WTC11 (cell line): ENCODE results near the gene ZNF665. TPM values are rescaled to one million over a fixed set of nuclear protein-coding genes. Genes with fewer than 3 reads are reported as not detected.

Source experiments
- ATAC-seq: fragments of 200-7000 bp; cut with Tn5 transposase; 2 replicates; pipeline ENCODE4 v1.10.0; 2021; ENCODE audit warnings: mild to moderate bottlenecking, moderate library complexity
- Bru-seq: library from RNA; stranded (reverse); fragments of 400-500 nt; gene quantifications from one replicate; lab custom pipeline; 2021; lab: Mats Ljungman, UMichigan
- CTCF ChIA-PET: fragments of 300-600 bp; sonication (Branson Sonifier 250); formaldehyde crosslinking; loops from one replicate; lab custom pipeline; 2021; ENCODE audit warnings: antibody characterized with exemption; lab: Charles Lee
- POLR2A ChIA-PET: fragments of 350-600 bp; sonication (Branson Sonifier 250); formaldehyde crosslinking; loops from one replicate; lab custom pipeline; 2021; ENCODE audit warnings: antibody characterized with exemption; lab: Charles Lee
- DNase-seq: peaks from one replicate; pipeline ENCODE4 v3.0.0; 2021; ENCODE audit warnings: low spot score
- H3K27ac Mint-ChIP-seq: 2 replicates; pipeline ENCODE4 v1.8.0; 2021; ENCODE audit warnings: mixed read lengths
- H3K27me3 Mint-ChIP-seq: 2 replicates; pipeline ENCODE4 v1.8.0; 2021; ENCODE audit warnings: low read depth, mild to moderate bottlenecking, moderate library complexity, mixed read lengths
- H3K36me3 Mint-ChIP-seq: 2 replicates; pipeline ENCODE4 v1.8.0; 2021; ENCODE audit warnings: mixed read lengths
- H3K4me1 Mint-ChIP-seq: 2 replicates; pipeline ENCODE4 v1.8.0; 2022; ENCODE audit warnings: mixed read lengths
- H3K4me3 Mint-ChIP-seq: 2 replicates; pipeline ENCODE4 v1.8.0; 2021; ENCODE audit warnings: mild to moderate bottlenecking, moderate library complexity, mixed read lengths
- H3K9me3 Mint-ChIP-seq: 2 replicates; pipeline ENCODE4 v1.8.0; 2021; ENCODE audit warnings: mixed read lengths
- ELF4 ChIP-seq: sonication (generic); formaldehyde crosslinking; IDR thresholded peaks from 2 replicates; pipeline ENCODE4 v1.8.1; 2022; ENCODE audit warnings: low read depth, mild to moderate bottlenecking, moderate library complexity, missing genetic modification reagents
- FOXK1 ChIP-seq: sonication (generic); formaldehyde crosslinking; IDR thresholded peaks from 2 replicates; pipeline ENCODE4 v1.8.0; 2022; ENCODE audit warnings: mild to moderate bottlenecking, moderate library complexity, missing genetic modification reagents
- FOXP1 ChIP-seq: sonication (generic); formaldehyde crosslinking; IDR thresholded peaks from 2 replicates; pipeline ENCODE4 v1.8.0; 2022; ENCODE audit warnings: missing genetic modification reagents, mild to moderate bottlenecking, moderate library complexity, borderline replicate concordance
- NFATC4 ChIP-seq: fragments of 250-450 bp; sonication (Bioruptor Pico); IDR thresholded peaks from 2 replicates; pipeline ENCODE4 v1.9.0; 2021; ENCODE audit warnings: mild to moderate bottlenecking
- NR2C2 ChIP-seq: sonication (generic); formaldehyde crosslinking; IDR thresholded peaks from 2 replicates; pipeline ENCODE4 v1.8.0; 2022; ENCODE audit warnings: mild to moderate bottlenecking, missing genetic modification reagents
- RORB ChIP-seq: fragments of 250-450 bp; sonication (Bioruptor Pico); IDR thresholded peaks from 2 replicates; pipeline ENCODE4 v1.9.0; 2021; ENCODE audit warnings: mild to moderate bottlenecking
- SMAD3 ChIP-seq: sonication (generic); formaldehyde crosslinking; IDR thresholded peaks from 2 replicates; pipeline ENCODE4 v1.8.0; 2022; ENCODE audit warnings: missing genetic modification reagents, mild to moderate bottlenecking, borderline replicate concordance
- SP1 ChIP-seq: sonication (generic); formaldehyde crosslinking; conservative IDR thresholded peaks from 2 replicates; pipeline ENCODE4 v1.8.1; 2022; ENCODE audit warnings: missing genetic modification reagents
- ZBTB21 ChIP-seq: sonication (generic); formaldehyde crosslinking; IDR thresholded peaks from 2 replicates; pipeline ENCODE4 v1.8.1; 2023; ENCODE audit warnings: mild to moderate bottlenecking, missing genetic modification reagents, borderline replicate concordance
- ZNF138 ChIP-seq: sonication (generic); formaldehyde crosslinking; conservative IDR thresholded peaks from 2 replicates; pipeline ENCODE4 v1.8.1; 2022; ENCODE audit warnings: mild to moderate bottlenecking, moderate library complexity, missing genetic modification reagents
- ZNF416 ChIP-seq: fragments of 250-450 bp; sonication (Bioruptor Pico); IDR thresholded peaks from 2 replicates; pipeline ENCODE4 v1.9.0; 2021; ENCODE audit warnings: mild to moderate bottlenecking, inconsistent platforms
- ZNF423 ChIP-seq: fragments of 250-450 bp; sonication (Bioruptor Pico); IDR thresholded peaks from 2 replicates; pipeline ENCODE4 v2.1.2; 2022; ENCODE audit warnings: mild to moderate bottlenecking, moderate library complexity
- long read RNA-seq, 3 experiments: library from RNA in 1 of 3; library from capped mRNA in 1 of 3; library from polyadenylated mRNA in 1 of 3; unstranded in 2 of 3; stranded (forward) in 1 of 3; transcript quantifications; one replicate each; pipeline ENCODE4 v2.0.0, GENCODE V29; 2021
- total RNA-seq: library from RNA; stranded (reverse); gene quantifications from 3 replicates; pipeline ENCODE4 v1.2.3, GENCODE V29; 2021
- TF ChIP-seq, protein P1 (sequence below): sonication (generic); formaldehyde crosslinking; IDR thresholded peaks from 2 replicates; pipeline ENCODE4 v1.8.1; 2023; ENCODE audit warnings: mild to moderate bottlenecking, missing genetic modification reagents
- TF ChIP-seq, protein P2 (sequence below): fragments of 200-600 bp; IDR thresholded peaks from 2 replicates; pipeline ENCODE4 v1.8.0; 2022; ENCODE audit warnings: antibody characterized with exemption
- TF ChIP-seq, protein P3 (sequence below): sonication (generic); formaldehyde crosslinking; IDR thresholded peaks from 2 replicates; pipeline ENCODE4 v1.8.0; 2023; ENCODE audit warnings: missing genetic modification reagents, mild to moderate bottlenecking, borderline replicate concordance
- TF ChIP-seq, protein P4 (sequence below): sonication (generic); formaldehyde crosslinking; IDR thresholded peaks from 2 replicates; pipeline ENCODE4 v1.8.1; 2022; ENCODE audit warnings: missing genetic modification reagents, borderline replicate concordance
- TF ChIP-seq, protein P5 (sequence below): sonication (generic); formaldehyde crosslinking; IDR thresholded peaks from 2 replicates; pipeline ENCODE4 v1.8.0; 2022; ENCODE audit warnings: missing genetic modification reagents
- TF ChIP-seq, protein P6 (sequence below): sonication (generic); formaldehyde crosslinking; IDR thresholded peaks from 2 replicates; pipeline ENCODE4 v1.8.0; 2022; ENCODE audit warnings: mild to moderate bottlenecking, missing genetic modification reagents

ZNF665 gene
- total RNA-seq = 5.3 to 7.5 TPM (median 5.7 TPM) in 3 replicates
- Bru-seq, nascent RNA = percentile 59 among the genes with signal in this experiment
- long read RNA-seq, experiment 1, partial matches to known transcripts = 1 of 2 reads
- long read RNA-seq, experiment 1, other reads (novel, unspliced or antisense) = 1 of 2 reads
- long read RNA-seq, experiment 2, full-length matches to known transcripts = 1 of 3 reads
- long read RNA-seq, experiment 2, partial matches to known transcripts = 0 of 3 reads
- long read RNA-seq, experiment 2, other reads (novel, unspliced or antisense) = 2 of 3 reads
- long read RNA-seq, experiment 3, full-length matches to known transcripts = 5 of 6 reads
- long read RNA-seq, experiment 3, partial matches to known transcripts = 0 of 6 reads
- long read RNA-seq, experiment 3, other reads (novel, unspliced or antisense) = 1 of 6 reads

DNA sequence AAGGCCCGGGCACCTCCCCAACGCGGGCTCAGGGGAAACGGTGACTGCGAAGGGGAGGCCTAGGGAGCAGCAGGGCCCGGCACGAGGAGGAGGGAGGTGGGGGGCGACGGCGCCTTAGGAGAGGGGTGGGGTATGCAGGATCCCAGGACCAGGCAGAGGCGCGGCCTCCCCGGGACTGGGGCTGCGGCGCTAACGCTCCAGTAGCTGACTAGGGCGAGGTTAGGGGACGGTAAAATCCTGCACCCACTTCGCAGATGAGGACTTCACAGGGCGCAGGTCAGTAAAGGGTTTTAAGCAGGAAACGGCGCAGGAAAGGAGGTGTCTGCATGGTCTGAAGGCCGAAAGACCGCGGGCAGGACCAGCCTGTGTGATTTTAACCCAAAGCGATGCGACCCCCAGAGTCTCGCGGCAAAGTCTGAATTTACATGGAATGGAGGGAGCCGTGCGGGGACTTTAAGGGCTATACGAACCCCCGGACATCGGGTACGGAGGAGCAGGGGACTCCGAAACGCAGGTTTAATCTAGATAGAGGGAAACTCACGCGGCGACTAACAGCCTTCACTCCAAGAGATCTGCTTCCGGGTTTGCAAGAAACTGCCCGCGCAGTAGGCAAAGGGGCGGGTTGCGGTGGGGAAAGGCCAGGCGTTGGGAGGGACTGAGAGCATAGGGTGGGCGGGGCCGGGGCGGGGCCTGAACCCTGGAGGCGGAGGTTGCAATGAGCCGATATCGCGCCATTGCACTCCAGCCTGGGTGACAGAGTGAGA lies at the start of gene ZNF665:
ZNF665 (minus strand) TSS at position 588 of the 764 bp plus-strand sequence. CDS start 10,460 bp downstream, outside the sequence.
- peak; percentile 75 for ATAC-seq

DNA sequence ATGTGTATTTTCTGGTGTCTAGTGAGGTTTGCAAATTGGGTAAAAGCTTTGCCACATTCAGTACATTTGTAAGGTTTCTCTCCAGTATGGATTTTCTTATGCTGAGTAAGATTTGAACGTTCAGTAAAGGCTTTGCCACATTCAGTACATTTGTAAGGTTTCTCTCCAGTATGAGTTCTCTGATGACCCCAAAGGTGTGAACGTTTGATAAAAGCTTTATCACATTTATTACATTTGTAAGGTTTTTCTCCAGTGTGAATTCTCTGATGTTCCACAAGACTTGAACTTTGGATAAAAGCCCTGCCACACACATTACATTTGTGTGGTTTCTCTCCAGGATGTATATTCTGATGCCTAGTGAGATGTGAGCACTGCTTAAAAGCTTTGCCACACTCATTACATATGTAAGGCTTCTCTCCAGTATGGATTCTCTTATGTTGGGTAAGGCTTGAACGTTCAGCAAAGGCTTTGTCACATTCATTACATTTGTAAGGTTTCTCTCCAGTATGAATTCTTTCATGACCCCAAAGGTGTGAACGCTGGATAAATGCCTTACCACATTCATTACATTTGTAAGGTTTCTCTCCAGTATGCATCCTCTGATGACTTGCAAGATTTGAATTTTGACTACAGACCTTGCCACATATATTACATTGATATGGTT lies 44.1 kb upstream of the ZNF665 start:
- ChIA-PET POLR2A (no interaction called here), CTCF (no interaction called here)
- H3K9me3 Mint-ChIP-seq = peaks cover 90% of the 10 kb centered on the region
- ATAC-seq (no peak), DNase-seq (no peak)
- no peak for TF ChIP-seq ZNF423
- no peak for TF ChIP-seq ZNF138 (CRISPR knock-in tag)
- TF ChIP-seq FOXK1 (CRISPR knock-in tag) = no peak
- TF ChIP-seq, protein P1, sequence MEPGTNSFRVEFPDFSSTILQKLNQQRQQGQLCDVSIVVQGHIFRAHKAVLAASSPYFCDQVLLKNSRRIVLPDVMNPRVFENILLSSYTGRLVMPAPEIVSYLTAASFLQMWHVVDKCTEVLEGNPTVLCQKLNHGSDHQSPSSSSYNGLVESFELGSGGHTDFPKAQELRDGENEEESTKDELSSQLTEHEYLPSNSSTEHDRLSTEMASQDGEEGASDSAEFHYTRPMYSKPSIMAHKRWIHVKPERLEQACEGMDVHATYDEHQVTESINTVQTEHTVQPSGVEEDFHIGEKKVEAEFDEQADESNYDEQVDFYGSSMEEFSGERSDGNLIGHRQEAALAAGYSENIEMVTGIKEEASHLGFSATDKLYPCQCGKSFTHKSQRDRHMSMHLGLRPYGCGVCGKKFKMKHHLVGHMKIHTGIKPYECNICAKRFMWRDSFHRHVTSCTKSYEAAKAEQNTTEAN (CRISPR knock-in tag) = no peak
- no peak for TF ChIP-seq FOXP1 (CRISPR knock-in tag)
- no peak for TF ChIP-seq ZNF416 (CRISPR knock-in tag)
- TF ChIP-seq, protein P2, sequence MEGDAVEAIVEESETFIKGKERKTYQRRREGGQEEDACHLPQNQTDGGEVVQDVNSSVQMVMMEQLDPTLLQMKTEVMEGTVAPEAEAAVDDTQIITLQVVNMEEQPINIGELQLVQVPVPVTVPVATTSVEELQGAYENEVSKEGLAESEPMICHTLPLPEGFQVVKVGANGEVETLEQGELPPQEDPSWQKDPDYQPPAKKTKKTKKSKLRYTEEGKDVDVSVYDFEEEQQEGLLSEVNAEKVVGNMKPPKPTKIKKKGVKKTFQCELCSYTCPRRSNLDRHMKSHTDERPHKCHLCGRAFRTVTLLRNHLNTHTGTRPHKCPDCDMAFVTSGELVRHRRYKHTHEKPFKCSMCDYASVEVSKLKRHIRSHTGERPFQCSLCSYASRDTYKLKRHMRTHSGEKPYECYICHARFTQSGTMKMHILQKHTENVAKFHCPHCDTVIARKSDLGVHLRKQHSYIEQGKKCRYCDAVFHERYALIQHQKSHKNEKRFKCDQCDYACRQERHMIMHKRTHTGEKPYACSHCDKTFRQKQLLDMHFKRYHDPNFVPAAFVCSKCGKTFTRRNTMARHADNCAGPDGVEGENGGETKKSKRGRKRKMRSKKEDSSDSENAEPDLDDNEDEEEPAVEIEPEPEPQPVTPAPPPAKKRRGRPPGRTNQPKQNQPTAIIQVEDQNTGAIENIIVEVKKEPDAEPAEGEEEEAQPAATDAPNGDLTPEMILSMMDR = no peak
- no peak for TF ChIP-seq NFATC4
- TF ChIP-seq, protein P3, sequence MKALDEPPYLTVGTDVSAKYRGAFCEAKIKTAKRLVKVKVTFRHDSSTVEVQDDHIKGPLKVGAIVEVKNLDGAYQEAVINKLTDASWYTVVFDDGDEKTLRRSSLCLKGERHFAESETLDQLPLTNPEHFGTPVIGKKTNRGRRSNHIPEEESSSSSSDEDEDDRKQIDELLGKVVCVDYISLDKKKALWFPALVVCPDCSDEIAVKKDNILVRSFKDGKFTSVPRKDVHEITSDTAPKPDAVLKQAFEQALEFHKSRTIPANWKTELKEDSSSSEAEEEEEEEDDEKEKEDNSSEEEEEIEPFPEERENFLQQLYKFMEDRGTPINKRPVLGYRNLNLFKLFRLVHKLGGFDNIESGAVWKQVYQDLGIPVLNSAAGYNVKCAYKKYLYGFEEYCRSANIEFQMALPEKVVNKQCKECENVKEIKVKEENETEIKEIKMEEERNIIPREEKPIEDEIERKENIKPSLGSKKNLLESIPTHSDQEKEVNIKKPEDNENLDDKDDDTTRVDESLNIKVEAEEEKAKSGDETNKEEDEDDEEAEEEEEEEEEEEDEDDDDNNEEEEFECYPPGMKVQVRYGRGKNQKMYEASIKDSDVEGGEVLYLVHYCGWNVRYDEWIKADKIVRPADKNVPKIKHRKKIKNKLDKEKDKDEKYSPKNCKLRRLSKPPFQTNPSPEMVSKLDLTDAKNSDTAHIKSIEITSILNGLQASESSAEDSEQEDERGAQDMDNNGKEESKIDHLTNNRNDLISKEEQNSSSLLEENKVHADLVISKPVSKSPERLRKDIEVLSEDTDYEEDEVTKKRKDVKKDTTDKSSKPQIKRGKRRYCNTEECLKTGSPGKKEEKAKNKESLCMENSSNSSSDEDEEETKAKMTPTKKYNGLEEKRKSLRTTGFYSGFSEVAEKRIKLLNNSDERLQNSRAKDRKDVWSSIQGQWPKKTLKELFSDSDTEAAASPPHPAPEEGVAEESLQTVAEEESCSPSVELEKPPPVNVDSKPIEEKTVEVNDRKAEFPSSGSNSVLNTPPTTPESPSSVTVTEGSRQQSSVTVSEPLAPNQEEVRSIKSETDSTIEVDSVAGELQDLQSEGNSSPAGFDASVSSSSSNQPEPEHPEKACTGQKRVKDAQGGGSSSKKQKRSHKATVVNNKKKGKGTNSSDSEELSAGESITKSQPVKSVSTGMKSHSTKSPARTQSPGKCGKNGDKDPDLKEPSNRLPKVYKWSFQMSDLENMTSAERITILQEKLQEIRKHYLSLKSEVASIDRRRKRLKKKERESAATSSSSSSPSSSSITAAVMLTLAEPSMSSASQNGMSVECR (CRISPR knock-in tag) = no peak
- no peak for TF ChIP-seq ELF4 (CRISPR knock-in tag)
- H3K27ac Mint-ChIP-seq = no peak overlapping the region
- no peaks in the 10 kb centered on the region for H3K4me1 Mint-ChIP-seq
- peaks cover 91% of the 10 kb centered on the region for H3K36me3 Mint-ChIP-seq
- no peaks in the 10 kb centered on the region; the same call in 1 of the 2 replicates for H3K27me3 Mint-ChIP-seq
- H3K4me3 Mint-ChIP-seq = no peak overlapping the region

More for the DNA sequence above, at the start of gene ZNF665:
- TF ChIP-seq ZBTB21 (CRISPR knock-in tag) (no peak), NR2C2 (no peak), SMAD3 (CRISPR knock-in tag) (0 out of 2 replicates have a peak, but pooled peaks have one; percentile 3), RORB (no peak), SP1 (CRISPR knock-in tag) (peak; percentile 57; the same call in 1 of the 2 replicates)
- TF ChIP-seq, protein P4, sequence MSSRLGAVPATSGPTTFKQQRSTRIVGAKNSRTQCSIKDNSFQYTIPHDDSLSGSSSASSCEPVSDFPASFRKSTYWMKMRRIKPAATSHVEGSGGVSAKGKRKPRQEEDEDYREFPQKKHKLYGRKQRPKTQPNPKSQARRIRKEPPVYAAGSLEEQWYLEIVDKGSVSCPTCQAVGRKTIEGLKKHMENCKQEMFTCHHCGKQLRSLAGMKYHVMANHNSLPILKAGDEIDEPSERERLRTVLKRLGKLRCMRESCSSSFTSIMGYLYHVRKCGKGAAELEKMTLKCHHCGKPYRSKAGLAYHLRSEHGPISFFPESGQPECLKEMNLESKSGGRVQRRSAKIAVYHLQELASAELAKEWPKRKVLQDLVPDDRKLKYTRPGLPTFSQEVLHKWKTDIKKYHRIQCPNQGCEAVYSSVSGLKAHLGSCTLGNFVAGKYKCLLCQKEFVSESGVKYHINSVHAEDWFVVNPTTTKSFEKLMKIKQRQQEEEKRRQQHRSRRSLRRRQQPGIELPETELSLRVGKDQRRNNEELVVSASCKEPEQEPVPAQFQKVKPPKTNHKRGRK (CRISPR knock-in tag) = no peak
- TF ChIP-seq, protein P5, sequence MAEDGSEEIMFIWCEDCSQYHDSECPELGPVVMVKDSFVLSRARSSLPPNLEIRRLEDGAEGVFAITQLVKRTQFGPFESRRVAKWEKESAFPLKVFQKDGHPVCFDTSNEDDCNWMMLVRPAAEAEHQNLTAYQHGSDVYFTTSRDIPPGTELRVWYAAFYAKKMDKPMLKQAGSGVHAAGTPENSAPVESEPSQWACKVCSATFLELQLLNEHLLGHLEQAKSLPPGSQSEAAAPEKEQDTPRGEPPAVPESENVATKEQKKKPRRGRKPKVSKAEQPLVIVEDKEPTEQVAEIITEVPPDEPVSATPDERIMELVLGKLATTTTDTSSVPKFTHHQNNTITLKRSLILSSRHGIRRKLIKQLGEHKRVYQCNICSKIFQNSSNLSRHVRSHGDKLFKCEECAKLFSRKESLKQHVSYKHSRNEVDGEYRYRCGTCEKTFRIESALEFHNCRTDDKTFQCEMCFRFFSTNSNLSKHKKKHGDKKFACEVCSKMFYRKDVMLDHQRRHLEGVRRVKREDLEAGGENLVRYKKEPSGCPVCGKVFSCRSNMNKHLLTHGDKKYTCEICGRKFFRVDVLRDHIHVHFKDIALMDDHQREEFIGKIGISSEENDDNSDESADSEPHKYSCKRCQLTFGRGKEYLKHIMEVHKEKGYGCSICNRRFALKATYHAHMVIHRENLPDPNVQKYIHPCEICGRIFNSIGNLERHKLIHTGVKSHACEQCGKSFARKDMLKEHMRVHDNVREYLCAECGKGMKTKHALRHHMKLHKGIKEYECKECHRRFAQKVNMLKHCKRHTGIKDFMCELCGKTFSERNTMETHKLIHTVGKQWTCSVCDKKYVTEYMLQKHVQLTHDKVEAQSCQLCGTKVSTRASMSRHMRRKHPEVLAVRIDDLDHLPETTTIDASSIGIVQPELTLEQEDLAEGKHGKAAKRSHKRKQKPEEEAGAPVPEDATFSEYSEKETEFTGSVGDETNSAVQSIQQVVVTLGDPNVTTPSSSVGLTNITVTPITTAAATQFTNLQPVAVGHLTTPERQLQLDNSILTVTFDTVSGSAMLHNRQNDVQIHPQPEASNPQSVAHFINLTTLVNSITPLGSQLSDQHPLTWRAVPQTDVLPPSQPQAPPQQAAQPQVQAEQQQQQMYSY (CRISPR knock-in tag) = peak; percentile 39; the same call in 1 of the 2 replicates
- TF ChIP-seq, protein P6, sequence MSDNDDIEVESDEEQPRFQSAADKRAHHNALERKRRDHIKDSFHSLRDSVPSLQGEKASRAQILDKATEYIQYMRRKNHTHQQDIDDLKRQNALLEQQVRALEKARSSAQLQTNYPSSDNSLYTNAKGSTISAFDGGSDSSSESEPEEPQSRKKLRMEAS (CRISPR knock-in tag) = peak; percentile 23; the same call in 1 of the 2 replicates
- TF ChIP-seq, all 79 proteins: peak for 4
- peaks cover 26% of the 10 kb centered on the region for H3K27me3 Mint-ChIP-seq
- peaks cover 29% of the 10 kb centered on the region for H3K4me1 Mint-ChIP-seq
- ChIA-PET CTCF (interaction anchor here (1.3 kb wide), 1 partner anchor 116 kb away, joined by 4 read pairs; no protein-coding TSS in a partner anchor), POLR2A (no interaction called here)
- H3K36me3 Mint-ChIP-seq = no peaks in the 10 kb centered on the region
- H3K9me3 Mint-ChIP-seq = no peaks in the 10 kb centered on the region
- peak within 1 kb of the TSS; percentile 96 for H3K4me3 Mint-ChIP-seq
- peak within 1 kb of the TSS; percentile 70 for H3K27ac Mint-ChIP-seq
- peak; percentile 87 for DNase-seq
